ENCODE data around the gene ZNF330. TPM values are rescaled to one million over a fixed set of nuclear protein-coding genes. Genes with fewer than 3 reads are reported as not detected.

The ZNF330 gene
- 10 to 100 TPM; 65.1 to 81.9 TPM for total RNA-seq

DNA sequence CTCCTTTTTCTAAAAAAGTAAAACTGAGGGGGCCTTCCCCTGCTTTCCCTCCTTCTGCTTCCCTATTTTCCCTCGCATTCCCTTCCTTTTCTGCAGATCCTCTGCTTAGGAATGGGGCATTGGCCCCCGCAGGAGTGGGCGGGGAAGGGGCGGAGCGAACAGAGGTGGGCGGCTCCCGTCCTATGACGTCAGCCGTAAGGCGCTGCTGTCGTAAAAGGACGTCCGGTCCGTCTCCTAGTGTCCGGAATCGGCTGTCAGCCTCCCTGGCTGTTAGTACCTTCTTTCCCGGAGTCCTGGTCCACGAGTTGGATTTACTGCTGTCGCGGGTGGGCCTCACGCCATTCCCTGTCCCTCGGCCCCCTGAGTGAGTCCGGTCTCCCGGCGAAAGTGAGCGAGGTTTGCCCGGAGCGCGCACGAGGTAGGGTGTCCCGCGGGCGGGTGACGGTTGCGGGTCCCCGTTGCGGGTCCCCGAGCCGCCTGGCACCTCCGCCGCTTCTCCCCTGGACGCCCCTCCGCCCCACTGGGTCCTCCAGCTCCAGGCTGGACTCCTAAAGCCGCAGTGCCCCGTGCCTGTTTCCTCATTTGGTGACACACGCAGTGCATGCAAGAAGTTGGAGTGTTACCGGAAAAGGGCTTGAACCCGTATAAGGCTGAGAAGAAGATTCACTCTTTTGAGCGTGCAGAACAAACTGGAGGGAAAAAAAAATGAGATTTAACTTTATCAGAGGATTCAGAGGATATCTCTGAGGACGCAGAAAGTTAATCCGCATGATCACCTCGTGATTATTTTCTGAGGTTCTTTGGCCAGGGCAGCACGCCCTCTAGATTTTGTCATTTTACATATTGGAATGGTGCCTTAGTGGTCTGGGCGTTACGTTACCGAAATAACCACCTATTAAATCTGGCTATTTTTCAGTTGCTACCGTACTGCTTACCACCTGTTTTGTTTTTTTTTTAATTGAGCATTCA is at the start of gene ZNF330:
ZNF330 (plus strand) TSS at position 205 of the 969 bp plus-strand sequence. CDS start 1,477 bp downstream, outside the sequence.
- CTCF ChIA-PET, result no interaction called here
- Mint-ChIP-seq H3K36me3 (ENCODE audit: low read depth) (peaks cover 30% of the 10 kb centered on the region), H3K27ac (peak within 1 kb of the TSS; percentile 94), H3K4me3 (peak within 1 kb of the TSS; percentile 80), H3K4me1 (ENCODE audit: low read depth) (peaks cover 35% of the 10 kb centered on the region), H3K9me3 (no peaks in the 10 kb centered on the region), H3K27me3 (peaks cover 6% of the 10 kb centered on the region)
- ATAC-seq (peak; percentile 91), DNase-seq (peak; percentile 89)
- POLR2A ChIA-PET, result no interaction called here
- intact Hi-C loops (cut with micrococcal nuclease), result no loop called here
- TF ChIP-seq, protein P1, sequence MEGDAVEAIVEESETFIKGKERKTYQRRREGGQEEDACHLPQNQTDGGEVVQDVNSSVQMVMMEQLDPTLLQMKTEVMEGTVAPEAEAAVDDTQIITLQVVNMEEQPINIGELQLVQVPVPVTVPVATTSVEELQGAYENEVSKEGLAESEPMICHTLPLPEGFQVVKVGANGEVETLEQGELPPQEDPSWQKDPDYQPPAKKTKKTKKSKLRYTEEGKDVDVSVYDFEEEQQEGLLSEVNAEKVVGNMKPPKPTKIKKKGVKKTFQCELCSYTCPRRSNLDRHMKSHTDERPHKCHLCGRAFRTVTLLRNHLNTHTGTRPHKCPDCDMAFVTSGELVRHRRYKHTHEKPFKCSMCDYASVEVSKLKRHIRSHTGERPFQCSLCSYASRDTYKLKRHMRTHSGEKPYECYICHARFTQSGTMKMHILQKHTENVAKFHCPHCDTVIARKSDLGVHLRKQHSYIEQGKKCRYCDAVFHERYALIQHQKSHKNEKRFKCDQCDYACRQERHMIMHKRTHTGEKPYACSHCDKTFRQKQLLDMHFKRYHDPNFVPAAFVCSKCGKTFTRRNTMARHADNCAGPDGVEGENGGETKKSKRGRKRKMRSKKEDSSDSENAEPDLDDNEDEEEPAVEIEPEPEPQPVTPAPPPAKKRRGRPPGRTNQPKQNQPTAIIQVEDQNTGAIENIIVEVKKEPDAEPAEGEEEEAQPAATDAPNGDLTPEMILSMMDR (IDR thresholded peaks at IDR 0.05), result peak; percentile 15

DNA sequence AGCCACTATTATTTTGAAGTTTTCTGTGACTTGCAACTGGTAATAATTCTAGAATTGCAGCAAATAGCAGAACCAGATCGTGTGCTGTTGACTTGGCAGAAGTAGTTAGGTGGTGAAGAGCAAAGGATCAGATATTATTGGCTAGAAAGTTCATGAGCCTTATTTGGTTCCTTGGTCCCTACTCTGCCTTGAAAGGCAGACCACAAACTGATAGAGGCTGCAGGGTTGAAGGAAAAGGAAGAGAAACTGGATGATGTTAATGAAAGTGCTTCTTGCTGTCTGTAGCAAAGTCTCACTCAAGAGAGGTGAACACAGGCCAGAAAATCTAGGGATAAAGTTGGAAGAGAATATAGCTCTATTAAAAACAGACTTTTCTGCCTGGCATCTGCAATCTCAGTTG is 46.2 kb upstream of the ZNF330 start:
- no peaks in the 10 kb centered on the region for H3K4me1 Mint-ChIP-seq (ENCODE audit: low read depth)
- POLR2A ChIA-PET, result no interaction called here
- intact Hi-C loops (cut with micrococcal nuclease), result no loop called here
- H3K27me3 Mint-ChIP-seq, result no peaks in the 10 kb centered on the region
- no peak for ATAC-seq
- TF ChIP-seq, protein P1 (IDR thresholded peaks at IDR 0.05), result no peak
- H3K36me3 Mint-ChIP-seq (ENCODE audit: low read depth), result no peaks in the 10 kb centered on the region
- no peaks in the 10 kb centered on the region for H3K9me3 Mint-ChIP-seq
- CTCF ChIA-PET, result no interaction called here
- H3K4me3 Mint-ChIP-seq, result no peak overlapping the region
- H3K27ac Mint-ChIP-seq, result no peak overlapping the region
- no peak for DNase-seq

DNA sequence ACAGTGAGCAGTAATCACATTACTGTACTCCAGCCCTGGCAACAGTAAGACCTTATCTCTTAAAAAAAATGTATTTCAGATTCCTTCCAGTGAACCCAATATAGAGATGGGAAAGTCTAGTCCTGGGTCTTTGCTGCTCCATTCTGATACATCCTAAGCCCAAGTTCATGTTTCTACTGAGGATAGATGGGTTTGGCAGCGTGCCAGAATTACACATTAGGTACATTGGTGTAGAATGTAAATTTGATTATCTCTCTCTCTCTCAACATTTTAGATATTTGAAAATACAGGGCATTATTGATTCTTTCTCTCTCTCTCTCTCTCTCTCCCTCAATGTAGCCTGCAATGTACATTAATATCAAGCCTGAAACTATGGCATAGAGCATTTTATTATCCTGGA is 43.5 kb upstream of the ZNF330 start:
- TF ChIP-seq, protein P1 (IDR thresholded peaks at IDR 0.05), result no peak
- H3K27me3 Mint-ChIP-seq, result peaks cover 4% of the 10 kb centered on the region
- peak; percentile 2 for DNase-seq
- H3K4me3 Mint-ChIP-seq, result no peak overlapping the region
- ChIA-PET CTCF (no interaction called here), POLR2A (no interaction called here)
- no peaks in the 10 kb centered on the region for H3K4me1 Mint-ChIP-seq (ENCODE audit: low read depth)
- H3K27ac Mint-ChIP-seq, result no peak overlapping the region
- intact Hi-C loops (cut with micrococcal nuclease), result no loop called here
- no peaks in the 10 kb centered on the region for H3K36me3 Mint-ChIP-seq (ENCODE audit: low read depth)
- no peak for ATAC-seq
- H3K9me3 Mint-ChIP-seq, result no peaks in the 10 kb centered on the region

DNA sequence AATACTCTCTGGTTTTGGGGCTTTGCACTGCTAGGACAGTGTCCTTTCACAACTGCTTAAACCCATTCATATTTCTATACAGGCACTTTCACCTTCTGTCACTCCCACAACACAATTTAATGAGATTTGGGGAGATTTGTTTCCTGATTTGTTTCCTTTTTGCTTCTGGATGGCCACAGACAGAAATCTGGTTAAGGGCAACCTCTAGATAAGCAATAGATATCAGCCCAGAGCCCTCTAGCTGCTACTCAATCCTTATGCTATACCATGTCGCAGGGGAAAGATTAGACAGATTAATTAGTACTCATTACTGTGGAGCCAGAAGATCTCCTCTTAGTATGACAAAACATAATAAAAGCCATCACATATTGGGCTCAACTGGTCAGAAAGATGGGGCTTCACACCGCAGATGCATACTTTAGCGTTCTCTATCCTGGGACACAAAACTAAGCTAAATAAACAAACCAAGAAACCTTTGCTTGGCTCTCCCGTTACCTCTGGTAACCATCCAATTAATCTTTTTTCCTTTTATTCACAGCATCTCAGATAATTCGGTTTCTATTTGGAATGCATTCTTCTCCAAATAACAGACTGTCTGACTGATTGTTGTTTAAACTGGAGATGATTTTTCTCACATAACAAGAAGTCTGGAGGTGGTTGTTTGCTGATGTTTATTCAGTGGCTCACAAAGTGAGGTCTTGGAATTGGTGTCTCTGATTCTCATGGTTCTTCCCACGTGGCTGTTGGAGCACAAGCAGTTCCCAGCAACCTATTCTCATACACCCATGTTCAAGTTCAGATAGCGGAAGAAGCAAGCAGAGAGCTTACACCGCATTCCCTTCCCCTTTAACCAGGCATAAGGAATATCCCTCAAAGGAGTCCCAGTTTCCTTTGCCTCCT is 41.0 kb upstream of the ZNF330 start:
- ChIA-PET CTCF (no interaction called here), POLR2A (no interaction called here)
- DNase-seq, result no peak
- no peaks in the 10 kb centered on the region for H3K36me3 Mint-ChIP-seq (ENCODE audit: low read depth)
- peaks cover 4% of the 10 kb centered on the region for H3K27me3 Mint-ChIP-seq
- ATAC-seq, result no peak
- no peaks in the 10 kb centered on the region for H3K9me3 Mint-ChIP-seq
- no peak overlapping the region for H3K27ac Mint-ChIP-seq
- no peak overlapping the region for H3K4me3 Mint-ChIP-seq
- TF ChIP-seq, protein P1 (IDR thresholded peaks at IDR 0.05), result no peak
- intact Hi-C loops (cut with micrococcal nuclease), result no loop called here
- H3K4me1 Mint-ChIP-seq (ENCODE audit: low read depth), result no peaks in the 10 kb centered on the region
